Stomach (tissue), 9 donors: ENCODE measurements around the gene MED12L. TPM values are rescaled to one million over a fixed set of nuclear protein-coding genes. Genes with fewer than 3 reads are reported as not detected.

Source experiments
- DNase-seq, 2 donors: peaks; one replicate each; pipeline versions ENCODE4 v3.0.0 to v3.0.0-alpha.2; 2013 to 2019
- H3K27ac ChIP-seq, 5 donors: fragments of 200-600 bp in 4 of 5; sonication (generic) in 4 of 5; one replicate each; pipeline ENCODE4 v1.5.1; 2013 to 2019; ENCODE audit warnings: mild to moderate bottlenecking in 1 of 5, moderate library complexity in 1 of 5
- H3K27me3 ChIP-seq, 3 donors: fragments of 200-600 bp; sonication (generic); one replicate each; pipeline ENCODE4 v1.5.1; 2017 to 2019; ENCODE audit warnings: mixed run types in 1 of 3
- H3K36me3 ChIP-seq, 4 donors: fragments of 200-600 bp; sonication (generic); 1 replicate in 3 of 4; 2 replicates in 1 of 4; pipeline ENCODE4 v1.5.1; 2016 to 2019
- H3K4me1 ChIP-seq, 4 donors: fragments of 200-600 bp; sonication (generic); one replicate each; pipeline ENCODE4 v1.5.1; 2016 to 2019
- H3K4me3 ChIP-seq, 4 donors: fragments of 200-600 bp; sonication (generic) in 3 of 4; one replicate each; pipeline ENCODE4 v1.5.1; 2016 to 2019; ENCODE audit warnings: mild to moderate bottlenecking in 1 of 4
- H3K9me3 ChIP-seq, 4 donors: fragments of 200-600 bp; sonication (generic); one replicate each; pipeline ENCODE4 v1.5.1; 2016 to 2019
- EP300 ChIP-seq: sonication (generic); formaldehyde crosslinking; IDR thresholded peaks from one replicate; pipeline ENCODE4 v1.6.1; 2017; ENCODE audit warnings: antibody characterized with exemption
- POLR2A ChIP-seq, 4 donors: fragments of 450-650 bp; IDR thresholded peaks; one replicate each; pipeline ENCODE4 v1.6.1; 2016; ENCODE audit warnings: antibody characterized with exemption in 4 of 4, control low read depth in 2 of 4, mild to moderate bottlenecking in 1 of 4, moderate library complexity in 1 of 4
- POLR2AphosphoS5 ChIP-seq, 3 donors: sonication (generic); formaldehyde crosslinking; IDR thresholded peaks; one replicate each; pipeline ENCODE4 v1.6.1; 2016; ENCODE audit warnings: antibody characterized with exemption in 3 of 3
- WGBS, 5 donors: extraction: QIAGEN DNeasy Blood & Tissue Kit in 3 of 5; methylation state at CpG; one replicate each; pipeline versions ENCODE4 v1.1.5 to v1.1.7; 2013 to 2018; 5-methylcytosine and 5-hydroxymethylcytosine counted together
- intact Hi-C: fragments of 100-400 bp; cut with DNase I; formaldehyde crosslinking; loops from one replicate; pipeline ENCODE4 v1.15.1; 2023; ENCODE audit warnings: low total_unique reads
- polyA plus RNA-seq, 3 donors: library from polyadenylated mRNA; stranded (reverse); fragments of 200-250 nt; gene quantifications; one replicate each; pipeline ENCODE4 v1.2.3, GENCODE V29; 2013
- total RNA-seq, 5 donors: library from RNA; depleted of rRNA; stranded (reverse); fragments of >200 nt; gene quantifications; one replicate each; pipeline versions ENCODE4 v1.1.0 to v1.2.3, GENCODE V29; 2014 to 2016
- TF ChIP-seq, protein P1 (sequence below), 7 experiments: fragments of 450-650 bp in 4 of 7; fragments of 200-600 bp in 3 of 7; sonication (generic) in 3 of 7; IDR thresholded peaks; one replicate each; pipeline ENCODE4 v1.5.1; 2016 to 2019; ENCODE audit warnings: antibody characterized with exemption in 7 of 7, control low read depth in 2 of 7, mild to moderate bottlenecking in 1 of 7
- donor health status: healthy with polysubstance abuse.
- donor health status: Bipolar disorder and iron deficiency.
- donor health status: healthy.

The MED12L gene
- total and polyA plus RNA-seq, 8 donors = 0.06 to 2.9 (median 0.36) TPM; not detected in 2

DNA sequence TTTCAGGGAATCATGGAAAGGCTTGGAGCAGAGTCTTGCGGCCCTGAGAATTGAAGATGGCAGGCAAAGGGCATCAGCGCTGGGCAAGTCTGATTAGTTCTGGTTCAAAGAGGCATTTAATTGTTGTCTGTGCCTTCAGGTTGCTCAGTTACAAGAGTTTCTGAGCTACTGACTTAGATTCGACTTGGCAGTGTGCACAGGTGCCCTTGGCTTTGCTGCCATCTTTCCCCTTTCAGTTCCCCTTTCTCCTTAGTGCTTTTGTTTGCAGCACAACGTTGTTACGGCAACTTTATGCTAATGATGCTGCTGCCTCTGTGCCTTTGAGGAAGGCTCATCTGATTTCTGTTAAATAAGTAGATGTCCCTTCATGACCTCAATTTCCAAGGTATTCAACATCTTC is 180.4 kb downstream of the MED12L start:
- peak in 1 of 2 donors; percentile 75 for DNase-seq
- Histone ChIP-seq H3K9me3 (no peaks in the 10 kb centered on the region), H3K4me3 (no peak overlapping the region), H3K27ac (peak overlapping the region; percentile 10 to 86 (median 69)), H3K4me1 (peaks cover 0 to 55% (median 27%) of the 10 kb centered on the region in 4 donors), H3K36me3 (no peaks in the 10 kb centered on the region), H3K27me3 (no peaks in the 10 kb centered on the region)
- intact Hi-C loops = no loop called here
- TF ChIP-seq EP300 (no peak), POLR2AphosphoS5 (IDR thresholded peaks at IDR 0.05) (no peak), POLR2A (IDR thresholded peaks at IDR 0.05) (no peak)
- TF ChIP-seq, protein P1, sequence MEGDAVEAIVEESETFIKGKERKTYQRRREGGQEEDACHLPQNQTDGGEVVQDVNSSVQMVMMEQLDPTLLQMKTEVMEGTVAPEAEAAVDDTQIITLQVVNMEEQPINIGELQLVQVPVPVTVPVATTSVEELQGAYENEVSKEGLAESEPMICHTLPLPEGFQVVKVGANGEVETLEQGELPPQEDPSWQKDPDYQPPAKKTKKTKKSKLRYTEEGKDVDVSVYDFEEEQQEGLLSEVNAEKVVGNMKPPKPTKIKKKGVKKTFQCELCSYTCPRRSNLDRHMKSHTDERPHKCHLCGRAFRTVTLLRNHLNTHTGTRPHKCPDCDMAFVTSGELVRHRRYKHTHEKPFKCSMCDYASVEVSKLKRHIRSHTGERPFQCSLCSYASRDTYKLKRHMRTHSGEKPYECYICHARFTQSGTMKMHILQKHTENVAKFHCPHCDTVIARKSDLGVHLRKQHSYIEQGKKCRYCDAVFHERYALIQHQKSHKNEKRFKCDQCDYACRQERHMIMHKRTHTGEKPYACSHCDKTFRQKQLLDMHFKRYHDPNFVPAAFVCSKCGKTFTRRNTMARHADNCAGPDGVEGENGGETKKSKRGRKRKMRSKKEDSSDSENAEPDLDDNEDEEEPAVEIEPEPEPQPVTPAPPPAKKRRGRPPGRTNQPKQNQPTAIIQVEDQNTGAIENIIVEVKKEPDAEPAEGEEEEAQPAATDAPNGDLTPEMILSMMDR (IDR thresholded peaks at IDR 0.05) = no peak
- 63 to 84% (median 77%) methylated on average over 5 of the region's 5 CpGs for WGBS, 5 donors

DNA sequence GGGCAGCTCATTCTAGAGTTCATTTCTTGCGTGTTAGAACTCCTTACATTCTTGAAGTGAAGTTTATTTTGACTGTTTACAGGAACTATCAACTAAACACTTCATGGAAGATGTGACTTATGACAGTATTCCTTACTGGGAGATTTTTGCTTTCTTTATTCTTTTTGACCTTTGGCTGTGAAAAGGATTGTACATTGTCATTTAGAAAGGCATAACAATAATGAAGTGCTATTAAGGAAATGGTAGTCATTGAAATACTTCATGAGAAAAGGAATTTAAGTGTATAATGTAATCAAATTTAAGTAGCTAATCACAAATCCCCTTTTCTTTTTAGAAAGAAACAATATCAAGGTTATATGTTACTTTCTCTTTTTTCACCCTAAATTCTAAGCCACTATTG is 181.6 kb downstream of the MED12L start:
- Histone ChIP-seq H3K27ac (peak overlapping the region in 4 of 5 donors; percentile 48 to 86 (median 70)), H3K9me3 (no peaks in the 10 kb centered on the region)

DNA sequence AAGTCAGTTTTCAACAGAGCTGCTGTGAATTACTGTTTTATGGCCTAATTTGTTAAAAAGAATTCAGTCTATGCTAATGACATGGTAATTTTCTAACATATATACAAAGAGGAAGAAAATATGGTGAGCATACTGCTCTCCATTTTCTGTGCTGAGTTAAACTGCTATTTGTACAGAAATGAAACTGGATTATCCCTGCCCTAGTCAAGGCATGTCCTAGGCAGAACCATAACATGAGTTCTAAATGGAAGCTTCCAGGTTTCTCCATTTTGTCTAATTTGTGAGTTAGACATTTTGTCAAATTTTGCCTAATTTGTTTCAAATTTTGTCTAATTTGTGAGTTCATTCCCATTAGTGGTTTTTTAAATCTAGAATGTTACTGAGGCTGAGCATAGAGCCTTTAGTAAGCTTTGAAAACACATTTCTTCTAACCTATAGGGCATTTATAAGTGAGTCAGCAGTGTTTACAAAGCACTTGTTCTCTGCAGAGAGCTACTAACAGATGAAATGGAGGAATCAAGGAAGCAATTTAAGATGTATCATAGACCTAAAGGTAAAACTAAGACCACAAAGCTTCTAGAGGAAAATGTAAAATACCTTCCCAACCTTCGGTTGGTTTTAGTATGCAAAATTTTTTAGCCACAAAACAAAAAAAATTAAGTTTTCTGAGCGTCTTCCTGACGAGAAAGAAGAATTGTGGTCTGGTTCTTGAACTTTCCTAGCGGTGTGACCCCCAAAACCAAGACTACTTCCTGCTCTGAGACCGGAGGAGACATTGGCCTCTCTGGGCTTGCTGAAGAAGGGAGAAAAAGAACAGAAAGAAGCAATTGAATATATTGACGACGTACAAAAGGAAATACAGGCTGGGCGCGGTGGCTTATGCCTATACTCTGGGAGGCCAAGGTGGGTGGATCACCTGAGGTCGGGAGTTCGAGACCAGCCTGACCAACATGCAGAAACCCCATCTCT is 183.1 kb downstream of the MED12L start:
- Histone ChIP-seq H3K9me3 (no peaks in the 10 kb centered on the region), H3K4me3 (no peak overlapping the region), H3K27ac (peak overlapping the region in 4 of 5 donors; percentile 13 to 86 (median 52)), H3K36me3 (no peaks in the 10 kb centered on the region), H3K27me3 (no peaks in the 10 kb centered on the region), H3K4me1 (peaks cover 0 to 57% (median 25%) of the 10 kb centered on the region in 4 donors)
- DNase-seq = no peak
- TF ChIP-seq POLR2A (IDR thresholded peaks at IDR 0.05) = no peak
- TF ChIP-seq EP300 = no peak
- TF ChIP-seq, protein P1 (IDR thresholded peaks at IDR 0.05) = no peak
- TF ChIP-seq POLR2AphosphoS5 (IDR thresholded peaks at IDR 0.05) = no peak
- 72 to 88% (median 83%) methylated on average over 11 of the region's 11 CpGs for WGBS, 5 donors
- intact Hi-C loops = no loop called here

More for the DNA sequence above, 181.6 kb downstream of the MED12L start:
- 77 to 87% (median 82%) methylated on average over 1 of the region's 1 CpG for WGBS, 5 donors
- no peak overlapping the region for H3K4me3 ChIP-seq
- no peak for TF ChIP-seq EP300
- TF ChIP-seq, protein P1 (IDR thresholded peaks at IDR 0.05) = no peak
- H3K27me3 ChIP-seq = no peaks in the 10 kb centered on the region
- H3K4me1 ChIP-seq = peaks cover 0 to 61% (median 30%) of the 10 kb centered on the region in 4 donors
- H3K36me3 ChIP-seq = no peaks in the 10 kb centered on the region
- intact Hi-C loops = no loop called here
- DNase-seq = no peak

DNA sequence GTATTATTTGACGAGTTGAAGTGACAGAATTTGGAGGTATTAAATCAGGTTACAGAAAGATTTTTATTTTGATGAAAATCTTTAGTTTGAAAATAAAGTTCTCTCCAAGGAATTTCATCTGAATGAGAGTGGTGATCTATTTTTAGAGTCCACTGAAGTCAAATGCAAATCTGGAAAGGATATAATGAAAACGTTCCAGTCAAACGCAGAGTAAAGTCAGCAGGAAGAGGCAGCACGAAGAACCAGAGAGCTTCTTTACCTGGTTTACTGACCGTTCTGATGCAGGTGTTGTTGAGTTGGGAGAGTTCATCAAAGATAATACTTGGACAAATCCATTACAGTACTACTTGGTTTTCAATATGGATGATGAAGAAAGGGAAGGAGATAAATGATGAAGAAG is 184.2 kb downstream of the MED12L start:
- 66 to 87% (median 78%) methylated on average over 5 of the region's 5 CpGs for WGBS, 5 donors
- no peak for TF ChIP-seq EP300
- TF ChIP-seq POLR2A (IDR thresholded peaks at IDR 0.05) = no peak
- TF ChIP-seq, protein P1 (IDR thresholded peaks at IDR 0.05) = no peak
- no peak for TF ChIP-seq POLR2AphosphoS5 (IDR thresholded peaks at IDR 0.05)
- H3K36me3 ChIP-seq = no peaks in the 10 kb centered on the region
- H3K4me1 ChIP-seq = peaks cover 0 to 54% (median 24%) of the 10 kb centered on the region in 4 donors
- no peaks in the 10 kb centered on the region for H3K9me3 ChIP-seq
- DNase-seq = no peak
- H3K27ac ChIP-seq = peak overlapping the region in 4 of 5 donors; percentile 13 to 86 (median 38)
- no peak overlapping the region for H3K4me3 ChIP-seq
- intact Hi-C loops = no loop called here
- no peaks in the 10 kb centered on the region for H3K27me3 ChIP-seq
